ENCODE measurements around the gene FZD10.

FZD10 gene

DNA sequence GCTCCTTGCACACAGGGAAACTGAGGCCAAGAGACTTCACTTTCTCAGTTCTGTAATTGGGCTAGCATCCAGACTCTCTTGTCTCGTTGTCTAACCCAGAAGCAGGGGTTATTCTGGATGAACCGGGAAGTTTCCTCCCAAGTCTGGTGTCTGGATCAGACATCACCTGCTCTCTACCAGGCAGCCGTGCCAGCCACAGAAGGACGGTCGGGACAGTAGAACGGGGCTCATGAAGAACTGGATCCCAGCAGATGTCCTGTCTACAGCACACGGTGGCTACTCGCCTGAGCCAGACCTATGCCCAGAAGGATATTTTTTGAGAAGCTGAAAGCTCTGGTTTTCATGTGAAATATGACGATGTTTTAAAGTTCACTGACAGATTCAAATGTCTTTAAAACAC is 19.1 kb upstream of the FZD10 start:
- no peak for DNase-seq (ENCODE audit: low read depth)
- no peak for TF ChIP-seq CTCF (IDR thresholded peaks at IDR 0.05; ENCODE audit: insufficient read depth, low read depth, low read length, missing control alignments)
- H3K4me3 ChIP-seq (ENCODE audit: low read length), result no peak overlapping the region

DNA sequence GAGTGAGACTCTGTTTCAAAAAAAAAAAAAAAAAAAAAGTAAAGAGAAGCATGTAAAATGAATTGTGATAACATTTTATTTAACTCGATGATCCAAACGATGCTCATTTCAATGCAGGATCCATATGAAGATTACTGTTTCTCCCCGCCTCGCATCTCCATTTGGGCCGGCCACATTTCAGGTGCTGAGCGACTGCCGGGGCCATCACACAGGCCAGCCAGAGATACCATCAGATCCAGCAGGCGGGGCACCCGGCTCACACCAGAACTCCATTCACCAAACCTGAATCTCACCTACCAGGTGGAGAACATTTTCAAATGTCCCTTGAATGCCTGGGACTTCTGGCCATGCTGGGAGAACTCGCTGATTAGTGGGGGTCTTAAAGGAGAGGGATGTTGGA is 18.0 kb upstream of the FZD10 start:
- TF ChIP-seq CTCF (IDR thresholded peaks at IDR 0.05; ENCODE audit: insufficient read depth, low read depth, low read length, missing control alignments), result no peak
- no peak overlapping the region for H3K4me3 ChIP-seq (ENCODE audit: low read length)
- DNase-seq (ENCODE audit: low read depth), result no peak

DNA sequence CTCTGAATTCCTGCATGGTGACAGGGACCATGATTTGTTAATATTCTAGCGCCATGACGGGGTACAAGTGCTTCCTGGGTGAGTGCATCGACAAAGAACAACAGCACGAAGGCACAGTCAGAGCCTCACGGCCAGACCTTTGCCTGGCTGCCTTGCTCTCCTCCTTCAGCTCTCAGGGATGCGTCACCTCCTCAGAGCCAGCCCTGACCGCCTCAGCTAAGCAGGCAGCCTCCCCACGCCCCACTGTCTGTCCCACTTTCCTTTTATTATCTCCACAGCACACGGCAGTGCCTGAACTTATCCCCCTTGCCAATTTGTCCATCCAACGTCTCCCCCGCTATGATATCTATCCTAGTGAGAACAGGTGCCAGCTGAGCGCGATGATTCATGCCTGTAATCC is 16.5 kb upstream of the FZD10 start:
- TF ChIP-seq CTCF (IDR thresholded peaks at IDR 0.05; ENCODE audit: insufficient read depth, low read depth, low read length, missing control alignments), result no peak
- no peak overlapping the region for H3K4me3 ChIP-seq (ENCODE audit: low read length)
- no peak for DNase-seq (ENCODE audit: low read depth)

GRCh38 chr12:130146176-130146931 is 15.9 kb upstream of the FZD10 start:
- no peak overlapping the region for H3K4me3 ChIP-seq (ENCODE audit: low read length)
- no peak for DNase-seq (ENCODE audit: low read depth)
- no peak for TF ChIP-seq CTCF (IDR thresholded peaks at IDR 0.05; ENCODE audit: insufficient read depth, low read depth, low read length, missing control alignments)

GRCh38 chr12:130147875-130148596 is 14.2 kb upstream of the FZD10 start:
- H3K4me3 ChIP-seq (ENCODE audit: low read length), result no peak overlapping the region
- no peak for TF ChIP-seq CTCF (IDR thresholded peaks at IDR 0.05; ENCODE audit: insufficient read depth, low read depth, low read length, missing control alignments)
- DNase-seq (ENCODE audit: low read depth), result peak; percentile 17

GRCh38 chr12:130151846-130152245 is 10.4 kb upstream of the FZD10 start:
- no peak for TF ChIP-seq CTCF (IDR thresholded peaks at IDR 0.05; ENCODE audit: insufficient read depth, low read depth, low read length, missing control alignments)
- no peak overlapping the region for H3K4me3 ChIP-seq (ENCODE audit: low read length)
- DNase-seq (ENCODE audit: low read depth), result no peak

Data from epithelial cell of esophagus (primary cell).